ENCODE data around the gene SH3BP1. TPM values are rescaled to one million over a fixed set of nuclear protein-coding genes. Genes with fewer than 3 reads are reported as not detected.

SH3BP1 gene
- total RNA-seq, 6 experiments from 2014 or later, result 1.6 to 4.8 (median 2.8) TPM

- peaks cover 2 to 32% (median 21%) of the 10 kb centered on the region in 4 donors for H3K4me1 ChIP-seq
- H3K4me3 ChIP-seq, result no peak overlapping the region
- no peaks in the 10 kb centered on the region for H3K27me3 ChIP-seq
- WGBS (ENCODE audit: insufficient coverage, low coverage, low lambda C conversion rate, missing lambda C conversion rate), result 80% methylated on average over 1 of the region's 7 CpGs
- intact Hi-C loops (cut with DNase I), result loop anchor here in 1 of 2 donors (10.0 kb wide), 1 partner anchor 50 kb away; the partner anchor contains the start of gene LGALS1
- peak in 1 of 3 donors; percentile 21 for DNase-seq
- no peak for ATAC-seq
- no peak overlapping the region for H3K27ac ChIP-seq
- TF ChIP-seq POLR2A (IDR thresholded peaks at IDR 0.05), result no peak
- no peak for TF ChIP-seq CTCF (IDR thresholded peaks at IDR 0.05)
- peaks cover 0 to 10% (median 7%) of the 10 kb centered on the region in 4 donors for H3K36me3 ChIP-seq
- H3K9me3 ChIP-seq, result no peaks in the 10 kb centered on the region
Measured at GRCh38 chr22:37624876-37625275, 14.6 kb upstream of the SH3BP1 start.

GRCh38 chr22:37625737-37626136 lies 13.7 kb upstream of the SH3BP1 start:
- Histone ChIP-seq H3K27ac (peak overlapping the region; percentile 53 to 65 (median 57)), H3K27me3 (no peaks in the 10 kb centered on the region), H3K4me1 (peaks cover 2 to 32% (median 21%) of the 10 kb centered on the region in 4 donors), H3K36me3 (peaks cover 0 to 15% (median 7%) of the 10 kb centered on the region in 4 donors), H3K4me3 (no peak overlapping the region), H3K9me3 (no peaks in the 10 kb centered on the region)
- no peak for DNase-seq
- TF ChIP-seq CTCF (IDR thresholded peaks at IDR 0.05) (no peak), POLR2A (IDR thresholded peaks at IDR 0.05) (no peak)
- no peak for ATAC-seq
- intact Hi-C loops (cut with DNase I), result loop anchor here in 1 of 2 donors (10.0 kb wide), 1 partner anchor 49 kb away; the partner anchor contains the start of gene LGALS1
- WGBS (ENCODE audit: insufficient coverage, low coverage, low lambda C conversion rate, missing lambda C conversion rate), result no CpG with 5 or more reads among the region's 14 CpGs

- TF ChIP-seq POLR2A (IDR thresholded peaks at IDR 0.05), result no peak
- WGBS (ENCODE audit: insufficient coverage, low coverage, low lambda C conversion rate, missing lambda C conversion rate), result 13% methylated on average over 3 of the region's 11 CpGs
- no peak overlapping the region for H3K4me3 ChIP-seq
- peaks cover 2 to 34% (median 23%) of the 10 kb centered on the region in 4 donors for H3K4me1 ChIP-seq
- intact Hi-C loops (cut with DNase I), result loop anchor here in 1 of 2 donors (10.0 kb wide), 1 partner anchor 49 kb away; the partner anchor contains the start of gene LGALS1
- H3K27ac ChIP-seq, result peak overlapping the region; percentile 53 to 65 (median 57)
- no peaks in the 10 kb centered on the region for H3K27me3 ChIP-seq
- DNase-seq (peak; percentile 83 to 94 (median 93)), ATAC-seq (peak; percentile 84 to 90 (median 86))
- peaks cover 0 to 13% (median 6%) of the 10 kb centered on the region in 4 donors for H3K36me3 ChIP-seq
- no peaks in the 10 kb centered on the region for H3K9me3 ChIP-seq
Measured at GRCh38 chr22:37626144-37626543, 13.3 kb upstream of the SH3BP1 start.

GRCh38 chr22:37626556-37627075 lies 12.9 kb upstream of the SH3BP1 start:
- H3K36me3 ChIP-seq, result peaks cover 0 to 11% (median 2%) of the 10 kb centered on the region in 4 donors
- intact Hi-C loops (cut with DNase I), result loop anchor here in 1 of 2 donors (10.0 kb wide), 1 partner anchor 48 kb away; the partner anchor contains the start of gene LGALS1
- DNase-seq (no peak), ATAC-seq (no peak)
- peaks cover 2 to 39% (median 26%) of the 10 kb centered on the region in 4 donors for H3K4me1 ChIP-seq
- no peaks in the 10 kb centered on the region for H3K27me3 ChIP-seq
- TF ChIP-seq CTCF (IDR thresholded peaks at IDR 0.05) (no peak), POLR2A (IDR thresholded peaks at IDR 0.05) (no peak)
- WGBS (ENCODE audit: insufficient coverage, low coverage, low lambda C conversion rate, missing lambda C conversion rate), result 52% methylated on average over 8 of the region's 13 CpGs
- peak overlapping the region in 2 of 3 donors; percentile 28 to 65 for H3K27ac ChIP-seq
- no peak overlapping the region for H3K4me3 ChIP-seq
- H3K9me3 ChIP-seq, result no peaks in the 10 kb centered on the region

GRCh38 chr22:37627121-37627520 lies 12.3 kb upstream of the SH3BP1 start:
- WGBS (ENCODE audit: insufficient coverage, low coverage, low lambda C conversion rate, missing lambda C conversion rate), result 54% methylated on average over 2 of the region's 7 CpGs
- intact Hi-C loops (cut with DNase I), result loop anchor here in 1 of 2 donors (10.0 kb wide), 1 partner anchor 48 kb away; the partner anchor contains the start of gene LGALS1
- peaks cover 0 to 8% (median 1%) of the 10 kb centered on the region in 4 donors for H3K36me3 ChIP-seq

More at GRCh38 chr22:37627121-37627520, 12.3 kb upstream of the SH3BP1 start:
- ATAC-seq, result no peak
- Histone ChIP-seq H3K4me3 (no peak overlapping the region), H3K27me3 (no peaks in the 10 kb centered on the region), H3K9me3 (no peaks in the 10 kb centered on the region), H3K4me1 (peaks cover 2 to 42% (median 27%) of the 10 kb centered on the region in 4 donors), H3K27ac (peak overlapping the region in 1 of 3 donors; percentile 65)
- no peak for TF ChIP-seq POLR2A (IDR thresholded peaks at IDR 0.05)
- no peak for TF ChIP-seq CTCF (IDR thresholded peaks at IDR 0.05)
- no peak for DNase-seq

Data from right lobe of liver (tissue), 6 donors.